ENCODE measurements around the gene STK32A. TPM values are rescaled to one million over a fixed set of nuclear protein-coding genes. Genes with fewer than 3 reads are reported as not detected.

The STK32A gene
- total RNA-seq, 4 donors from 2014 or later = 0.99 to 9.6 (median 5.4) TPM

GRCh38 chr5:147305147-147305546 lies 70.3 kb downstream of the STK32A start:
- DNase-seq (ENCODE audit: low spot score in 2 of 2) = no peak
- WGBS, 2 donors = 87 to 92% methylated on average over 9 of the region's 9 CpGs
- intact Hi-C loops (cut with DNase I; ENCODE audit: low total_unique reads) = no loop called here
- H3K4me3 ChIP-seq (ENCODE audit: low read depth, poor library complexity, severe bottlenecking) = no peak overlapping the region
- TF ChIP-seq CTCF (IDR thresholded peaks at IDR 0.05) (no peak), POLR2A (IDR thresholded peaks at IDR 0.05) (no peak)

GRCh38 chr5:147306351-147306750 lies 71.5 kb downstream of the STK32A start:
- H3K4me3 ChIP-seq (ENCODE audit: low read depth, poor library complexity, severe bottlenecking) = no peak overlapping the region
- intact Hi-C loops (cut with DNase I; ENCODE audit: low total_unique reads) = no loop called here
- no peak for DNase-seq (ENCODE audit: low spot score in 2 of 2)
- TF ChIP-seq CTCF (IDR thresholded peaks at IDR 0.05) = no peak
- no peak for TF ChIP-seq POLR2A (IDR thresholded peaks at IDR 0.05)

- no peak for DNase-seq (ENCODE audit: low spot score in 2 of 2)
- intact Hi-C loops (cut with DNase I; ENCODE audit: low total_unique reads) = no loop called here
- TF ChIP-seq CTCF (IDR thresholded peaks at IDR 0.05) (no peak), POLR2A (IDR thresholded peaks at IDR 0.05) (no peak)
- 77 to 82% methylated on average over 4 of the region's 4 CpGs for WGBS, 2 donors
- no peak overlapping the region for H3K4me3 ChIP-seq (ENCODE audit: low read depth, poor library complexity, severe bottlenecking)
These were observed 72.3 kb downstream of the STK32A start for GRCh38 chr5:147307170-147307569.

GRCh38 chr5:147309621-147310020 lies 74.8 kb downstream of the STK32A start:
- WGBS, 2 donors = 58% methylated on average over 4 of the region's 4 CpGs
- DNase-seq (ENCODE audit: low spot score in 2 of 2) = no peak
- no peak overlapping the region for H3K4me3 ChIP-seq (ENCODE audit: low read depth, poor library complexity, severe bottlenecking)
- intact Hi-C loops (cut with DNase I; ENCODE audit: low total_unique reads) = no loop called here
- TF ChIP-seq CTCF (IDR thresholded peaks at IDR 0.05) = no peak
- TF ChIP-seq POLR2A (IDR thresholded peaks at IDR 0.05) = no peak

GRCh38 chr5:147310059-147310704 lies 75.4 kb downstream of the STK32A start:
- TF ChIP-seq CTCF (IDR thresholded peaks at IDR 0.05) (no peak), POLR2A (IDR thresholded peaks at IDR 0.05) (no peak)
- WGBS, 2 donors = 59 to 69% methylated on average over 10 of the region's 10 CpGs
- intact Hi-C loops (cut with DNase I; ENCODE audit: low total_unique reads) = no loop called here
- peak; percentile 24 to 87 for DNase-seq (ENCODE audit: low spot score in 2 of 2)
- H3K4me3 ChIP-seq (ENCODE audit: low read depth, poor library complexity, severe bottlenecking) = no peak overlapping the region
